ENCODE results near the gene HSPB2. TPM values are rescaled to one million over a fixed set of nuclear protein-coding genes. Genes with fewer than 3 reads are reported as not detected.

HSPB2 gene
- total RNA-seq, 1 experiment from 2014 or later: 0.33 TPM

DNA sequence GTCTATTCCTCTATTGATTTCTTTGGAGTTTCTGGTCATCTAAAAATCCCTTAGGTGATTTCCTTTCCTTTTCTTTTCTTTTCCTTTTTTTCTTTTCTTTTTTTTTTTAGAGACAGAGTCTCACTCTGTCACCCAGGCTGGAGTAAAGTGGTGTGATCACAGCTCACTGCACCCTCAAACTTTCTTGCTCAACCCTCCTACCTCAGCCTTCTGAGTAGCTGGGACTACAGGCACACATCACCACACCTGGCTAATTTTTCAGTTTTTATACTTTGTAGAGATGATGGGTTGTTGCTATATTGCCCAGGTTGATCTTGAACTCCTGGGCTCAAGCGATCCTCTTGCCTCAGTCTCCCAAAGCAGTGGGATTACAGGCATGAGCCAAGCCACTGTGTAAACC is 4.2 kb downstream of the HSPB2 start (continued):
- TF ChIP-seq, protein P1, sequence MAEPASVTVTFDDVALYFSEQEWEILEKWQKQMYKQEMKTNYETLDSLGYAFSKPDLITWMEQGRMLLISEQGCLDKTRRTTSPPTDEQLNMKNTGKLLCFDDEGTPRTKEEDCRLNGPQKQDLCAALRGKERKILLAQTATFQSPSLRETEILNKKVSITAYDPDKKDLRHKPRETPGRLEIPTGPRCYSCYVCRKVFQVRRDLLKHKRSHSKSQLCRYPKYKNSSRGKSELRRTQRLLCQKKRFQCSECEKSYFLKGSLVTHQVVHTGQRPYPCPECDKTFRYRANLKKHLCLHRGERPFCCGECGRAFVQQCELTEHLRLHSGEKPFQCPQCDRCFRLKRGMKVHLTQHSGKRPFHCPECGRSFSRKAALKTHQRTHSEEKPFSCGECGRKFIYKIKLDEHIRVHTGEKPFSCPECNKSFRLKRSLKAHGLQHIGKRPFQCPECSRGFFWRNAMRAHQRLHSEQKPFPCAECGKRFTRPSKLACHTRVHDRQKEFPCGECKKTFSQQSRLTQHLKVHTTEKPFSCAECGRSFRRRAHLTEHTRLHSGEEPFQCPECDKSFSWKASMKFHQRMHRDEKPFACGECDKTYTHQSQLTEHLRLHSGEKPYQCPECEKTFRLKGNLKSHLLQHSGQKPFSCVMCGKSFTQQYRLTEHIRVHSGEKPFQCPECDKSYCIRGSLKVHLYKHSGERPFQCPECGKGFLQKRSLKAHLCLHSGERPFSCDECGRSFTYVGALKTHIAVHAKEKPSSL (CRISPR knock-in tag; conservative IDR thresholded peaks at IDR 0.05): no peak
- TF ChIP-seq, protein P2, sequence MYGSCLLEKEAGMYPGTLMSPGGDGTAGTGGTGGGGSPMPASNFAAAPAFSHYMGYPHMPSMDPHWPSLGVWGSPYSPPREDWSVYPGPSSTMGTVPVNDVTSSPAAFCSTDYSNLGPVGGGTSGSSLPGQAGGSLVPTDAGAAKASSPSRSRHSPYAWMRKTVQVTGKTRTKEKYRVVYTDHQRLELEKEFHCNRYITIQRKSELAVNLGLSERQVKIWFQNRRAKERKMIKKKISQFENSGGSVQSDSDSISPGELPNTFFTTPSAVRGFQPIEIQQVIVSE (CRISPR knock-in tag; IDR thresholded peaks at IDR 0.05; ENCODE audit: borderline replicate concordance): no peak

DNA sequence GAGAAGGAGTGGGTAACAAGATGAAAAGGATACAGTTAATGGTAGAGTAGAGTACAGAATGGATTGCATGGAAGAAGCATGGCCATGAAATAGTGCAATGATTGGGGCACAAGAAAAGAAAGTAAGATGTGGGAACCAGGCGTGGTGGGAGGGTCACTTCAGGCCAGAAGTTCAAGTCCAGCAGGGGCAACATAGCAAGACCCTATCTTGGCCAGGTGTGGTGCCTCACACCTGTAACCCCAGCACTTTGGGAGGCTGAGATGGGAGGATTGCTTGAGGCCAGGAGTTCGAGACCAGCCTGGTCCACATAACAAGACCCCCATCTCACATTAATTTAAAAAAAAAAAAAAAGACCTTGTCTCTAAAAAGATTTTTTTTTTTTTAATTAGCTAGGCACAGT is 4.8 kb downstream of the HSPB2 start:
- Mint-ChIP-seq H3K36me3 (no peaks in the 10 kb centered on the region; the same call in 1 of the 2 replicates), H3K4me1 (peaks cover 39% of the 10 kb centered on the region), H3K9me3 (no peaks in the 10 kb centered on the region), H3K27ac (peak overlapping the region; percentile 10; the same call in 1 of the 2 replicates), H3K27me3 (ENCODE audit: low read depth) (no peaks in the 10 kb centered on the region; the same call in 1 of the 2 replicates), H3K4me3 (no peak overlapping the region)
- ATAC-seq: no peak
- CTCF ChIA-PET: interaction anchor here (0.6 to 3.1 kb wide), 4 partner anchors 14 to 594 kb away, joined by 3 to 34 read pairs (median 14); no protein-coding TSS in a partner anchor
- TF ChIP-seq ZNF671 (CRISPR knock-in tag; IDR thresholded peaks at IDR 0.05) (no peak), ZNF121 (CRISPR knock-in tag; IDR thresholded peaks at IDR 0.05) (peak; percentile 94), GTF2I (CRISPR knock-in tag; conservative IDR thresholded peaks at IDR 0.05) (no peak)
- POLR2A ChIA-PET: interaction anchor here (1.9 kb wide), 1 partner anchor 9 kb away, joined by 10 read pairs; no protein-coding TSS in a partner anchor
- no peak for DNase-seq (ENCODE audit: low spot score)

DNA sequence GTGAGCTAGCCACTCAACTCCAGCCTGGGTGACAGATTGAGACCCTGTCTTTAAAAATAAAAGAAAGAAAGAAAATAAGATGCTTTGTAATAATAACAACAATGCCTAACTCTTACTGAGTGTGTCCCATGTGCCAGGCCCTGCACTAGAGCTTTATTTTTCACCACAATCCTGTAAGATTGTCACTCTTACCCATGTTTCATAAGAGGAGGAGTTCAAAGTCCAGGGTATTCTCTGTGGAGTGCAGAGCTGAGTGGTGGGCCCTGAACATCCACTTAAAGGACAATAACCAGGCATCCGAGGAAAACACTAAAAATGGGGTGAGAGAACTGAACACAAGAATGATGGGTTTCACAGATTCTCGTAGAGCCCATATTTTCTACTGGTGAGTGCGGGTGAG is 5.3 kb downstream of the HSPB2 start:
- ATAC-seq: no peak
- peak overlapping the region; percentile 29; the same call in 1 of the 2 replicates for H3K27ac Mint-ChIP-seq
- no peaks in the 10 kb centered on the region; the same call in 1 of the 2 replicates for H3K36me3 Mint-ChIP-seq
- peaks cover 38% of the 10 kb centered on the region for H3K4me1 Mint-ChIP-seq
- CTCF ChIA-PET: interaction anchor here (0.6 to 3.1 kb wide), 4 partner anchors 14 to 595 kb away, joined by 3 to 34 read pairs (median 14); no protein-coding TSS in a partner anchor
- no peak overlapping the region for H3K4me3 Mint-ChIP-seq
- TF ChIP-seq GABPB1 (CRISPR knock-in tag; IDR thresholded peaks at IDR 0.05) (0 out of 2 replicates have a peak, but pooled peaks have one; percentile 22), FOXJ3 (CRISPR knock-in tag; IDR thresholded peaks at IDR 0.05; ENCODE audit: borderline replicate concordance) (no peak)
- H3K9me3 Mint-ChIP-seq: no peaks in the 10 kb centered on the region
- H3K27me3 Mint-ChIP-seq (ENCODE audit: low read depth): no peaks in the 10 kb centered on the region; the same call in 1 of the 2 replicates
- DNase-seq (ENCODE audit: low spot score): no peak
- POLR2A ChIA-PET: interaction anchor here (1.5 to 1.9 kb wide), 2 partner anchors 9 to 21 kb away, joined by 6 to 10 read pairs; no protein-coding TSS in a partner anchor

DNA sequence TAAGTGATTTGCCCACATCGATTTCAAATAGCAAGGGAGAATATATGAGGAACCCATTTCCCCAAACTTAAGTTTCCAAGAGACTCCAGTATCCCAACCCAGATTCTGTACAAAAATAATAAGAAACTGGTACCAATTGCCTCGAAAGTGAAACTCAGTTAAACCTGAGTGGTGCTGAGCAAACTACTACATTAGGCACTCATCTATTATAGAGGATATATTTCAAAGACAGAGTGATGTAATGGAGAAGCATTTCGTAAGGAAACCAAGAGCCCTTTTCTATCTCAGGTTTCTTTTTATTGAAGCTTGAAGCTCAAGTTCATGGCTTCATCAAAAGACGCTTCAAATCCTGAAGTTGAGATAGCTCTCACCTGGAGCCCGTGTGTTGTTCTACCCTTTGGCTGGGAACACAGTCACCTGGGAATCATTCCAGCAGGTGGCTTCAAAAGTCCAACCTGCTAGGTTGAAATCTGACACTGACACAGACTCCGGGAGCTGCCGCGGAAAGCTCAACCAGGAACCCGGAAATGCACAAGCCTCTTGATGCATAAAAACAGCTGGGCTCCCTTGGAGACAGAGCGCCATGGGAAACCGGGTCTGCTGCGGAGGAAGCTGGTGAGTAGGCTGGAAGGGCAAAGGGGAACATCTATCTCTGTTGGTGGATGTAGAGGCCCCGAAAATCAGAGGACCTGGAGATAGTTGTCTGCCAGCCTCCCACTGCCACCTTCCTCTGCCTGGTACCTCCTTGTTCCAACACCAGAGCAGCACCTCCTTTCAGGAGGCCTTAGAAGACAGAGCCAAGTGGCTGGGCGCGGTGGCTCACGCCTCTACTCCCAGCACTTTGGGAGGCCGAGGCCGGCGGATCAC is 6.1 kb downstream of the HSPB2 start, which contains the start of gene C11orf52:
Gene C11orf52 (plus strand): TSS at position 524 of the 867 bp plus-strand sequence. CDS start 60 bp downstream, at position 584.
- no peaks in the 10 kb centered on the region; the same call in 1 of the 2 replicates for H3K27me3 Mint-ChIP-seq (ENCODE audit: low read depth)
- no peaks in the 10 kb centered on the region; the same call in 1 of the 2 replicates for H3K36me3 Mint-ChIP-seq
- H3K9me3 Mint-ChIP-seq: no peaks in the 10 kb centered on the region
- peaks cover 42% of the 10 kb centered on the region for H3K4me1 Mint-ChIP-seq
- ChIA-PET CTCF (interaction anchor here (0.7 to 3.1 kb wide), 16 partner anchors 8 to 362 kb away, joined by 3 to 34 read pairs (median 4); partner anchors contain the start of gene ALG9), POLR2A (interaction anchor here (0.6 to 1.9 kb wide), 7 partner anchors 8 to 64 kb away, joined by 3 to 12 read pairs (median 6); partner anchors contain the start of gene ALG9)
- H3K4me3 Mint-ChIP-seq: peak within 1 kb of the TSS; percentile 57
- DNase-seq (ENCODE audit: low spot score): peak; percentile 80
- peak within 1 kb of the TSS; percentile 85 for H3K27ac Mint-ChIP-seq
- ATAC-seq: peak; percentile 97
- TF ChIP-seq, protein P3, sequence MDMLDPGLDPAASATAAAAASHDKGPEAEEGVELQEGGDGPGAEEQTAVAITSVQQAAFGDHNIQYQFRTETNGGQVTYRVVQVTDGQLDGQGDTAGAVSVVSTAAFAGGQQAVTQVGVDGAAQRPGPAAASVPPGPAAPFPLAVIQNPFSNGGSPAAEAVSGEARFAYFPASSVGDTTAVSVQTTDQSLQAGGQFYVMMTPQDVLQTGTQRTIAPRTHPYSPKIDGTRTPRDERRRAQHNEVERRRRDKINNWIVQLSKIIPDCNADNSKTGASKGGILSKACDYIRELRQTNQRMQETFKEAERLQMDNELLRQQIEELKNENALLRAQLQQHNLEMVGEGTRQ (CRISPR knock-in tag; IDR thresholded peaks at IDR 0.05): no peak
- TF ChIP-seq ZBTB21 (CRISPR knock-in tag; IDR thresholded peaks at IDR 0.05; ENCODE audit: borderline replicate concordance) (no peak), OVOL2 (CRISPR knock-in tag; IDR thresholded peaks at IDR 0.05; ENCODE audit: borderline replicate concordance) (no peak), TCF7 (CRISPR knock-in tag; IDR thresholded peaks at IDR 0.05; ENCODE audit: low read depth) (no peak), ZNF232 (CRISPR knock-in tag; IDR thresholded peaks at IDR 0.05) (peak; percentile 36; the same call in 1 of the 2 replicates), CREM (CRISPR knock-in tag; IDR thresholded peaks at IDR 0.05) (0 out of 2 replicates have a peak, but pooled peaks have one; percentile 47), MYBL2 (CRISPR knock-in tag; IDR thresholded peaks at IDR 0.05) (peak; percentile 25; the same call in 1 of the 2 replicates), ETV6 (CRISPR knock-in tag; IDR thresholded peaks at IDR 0.05) (peak; percentile 95)
- TF ChIP-seq, protein P4, sequence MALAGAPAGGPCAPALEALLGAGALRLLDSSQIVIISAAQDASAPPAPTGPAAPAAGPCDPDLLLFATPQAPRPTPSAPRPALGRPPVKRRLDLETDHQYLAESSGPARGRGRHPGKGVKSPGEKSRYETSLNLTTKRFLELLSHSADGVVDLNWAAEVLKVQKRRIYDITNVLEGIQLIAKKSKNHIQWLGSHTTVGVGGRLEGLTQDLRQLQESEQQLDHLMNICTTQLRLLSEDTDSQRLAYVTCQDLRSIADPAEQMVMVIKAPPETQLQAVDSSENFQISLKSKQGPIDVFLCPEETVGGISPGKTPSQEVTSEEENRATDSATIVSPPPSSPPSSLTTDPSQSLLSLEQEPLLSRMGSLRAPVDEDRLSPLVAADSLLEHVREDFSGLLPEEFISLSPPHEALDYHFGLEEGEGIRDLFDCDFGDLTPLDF (CRISPR knock-in tag; IDR thresholded peaks at IDR 0.05): no peak
- TF ChIP-seq, protein P5, sequence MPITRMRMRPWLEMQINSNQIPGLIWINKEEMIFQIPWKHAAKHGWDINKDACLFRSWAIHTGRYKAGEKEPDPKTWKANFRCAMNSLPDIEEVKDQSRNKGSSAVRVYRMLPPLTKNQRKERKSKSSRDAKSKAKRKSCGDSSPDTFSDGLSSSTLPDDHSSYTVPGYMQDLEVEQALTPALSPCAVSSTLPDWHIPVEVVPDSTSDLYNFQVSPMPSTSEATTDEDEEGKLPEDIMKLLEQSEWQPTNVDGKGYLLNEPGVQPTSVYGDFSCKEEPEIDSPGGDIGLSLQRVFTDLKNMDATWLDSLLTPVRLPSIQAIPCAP (CRISPR knock-in tag; IDR thresholded peaks at IDR 0.05): no peak
- TF ChIP-seq, protein P6, sequence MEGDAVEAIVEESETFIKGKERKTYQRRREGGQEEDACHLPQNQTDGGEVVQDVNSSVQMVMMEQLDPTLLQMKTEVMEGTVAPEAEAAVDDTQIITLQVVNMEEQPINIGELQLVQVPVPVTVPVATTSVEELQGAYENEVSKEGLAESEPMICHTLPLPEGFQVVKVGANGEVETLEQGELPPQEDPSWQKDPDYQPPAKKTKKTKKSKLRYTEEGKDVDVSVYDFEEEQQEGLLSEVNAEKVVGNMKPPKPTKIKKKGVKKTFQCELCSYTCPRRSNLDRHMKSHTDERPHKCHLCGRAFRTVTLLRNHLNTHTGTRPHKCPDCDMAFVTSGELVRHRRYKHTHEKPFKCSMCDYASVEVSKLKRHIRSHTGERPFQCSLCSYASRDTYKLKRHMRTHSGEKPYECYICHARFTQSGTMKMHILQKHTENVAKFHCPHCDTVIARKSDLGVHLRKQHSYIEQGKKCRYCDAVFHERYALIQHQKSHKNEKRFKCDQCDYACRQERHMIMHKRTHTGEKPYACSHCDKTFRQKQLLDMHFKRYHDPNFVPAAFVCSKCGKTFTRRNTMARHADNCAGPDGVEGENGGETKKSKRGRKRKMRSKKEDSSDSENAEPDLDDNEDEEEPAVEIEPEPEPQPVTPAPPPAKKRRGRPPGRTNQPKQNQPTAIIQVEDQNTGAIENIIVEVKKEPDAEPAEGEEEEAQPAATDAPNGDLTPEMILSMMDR (IDR thresholded peaks at IDR 0.05): no peak
- TF ChIP-seq, protein P7, sequence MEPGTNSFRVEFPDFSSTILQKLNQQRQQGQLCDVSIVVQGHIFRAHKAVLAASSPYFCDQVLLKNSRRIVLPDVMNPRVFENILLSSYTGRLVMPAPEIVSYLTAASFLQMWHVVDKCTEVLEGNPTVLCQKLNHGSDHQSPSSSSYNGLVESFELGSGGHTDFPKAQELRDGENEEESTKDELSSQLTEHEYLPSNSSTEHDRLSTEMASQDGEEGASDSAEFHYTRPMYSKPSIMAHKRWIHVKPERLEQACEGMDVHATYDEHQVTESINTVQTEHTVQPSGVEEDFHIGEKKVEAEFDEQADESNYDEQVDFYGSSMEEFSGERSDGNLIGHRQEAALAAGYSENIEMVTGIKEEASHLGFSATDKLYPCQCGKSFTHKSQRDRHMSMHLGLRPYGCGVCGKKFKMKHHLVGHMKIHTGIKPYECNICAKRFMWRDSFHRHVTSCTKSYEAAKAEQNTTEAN (CRISPR knock-in tag; IDR thresholded peaks at IDR 0.05): no peak

Data from WTC11 (cell line).